Measurements from ENCODE around the gene IYD.

The IYD gene

DNA sequence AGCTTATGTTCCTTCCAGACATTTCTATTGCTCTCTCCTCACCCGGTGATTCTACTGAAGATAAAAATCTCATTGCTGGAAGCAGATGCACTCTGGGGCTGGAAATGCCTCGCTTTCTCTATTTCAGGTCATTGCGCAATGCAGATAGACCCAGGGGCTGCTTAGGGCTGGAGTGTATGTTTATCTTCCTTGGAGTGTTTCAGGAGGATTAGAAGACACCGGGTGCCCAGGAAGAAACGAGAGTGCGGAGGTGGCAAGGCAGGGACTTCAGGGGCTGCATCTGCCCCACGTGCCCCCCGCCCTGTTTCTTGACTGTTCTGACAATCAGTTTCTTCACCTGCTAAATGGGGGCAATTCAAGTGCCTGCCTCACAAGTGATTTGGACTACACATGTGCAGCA lies 45.6 kb upstream of the IYD start:
- peak; percentile 91 for TF ChIP-seq CEBPB (IDR thresholded peaks at IDR 0.05)
- TF ChIP-seq FOXM1 (IDR thresholded peaks at IDR 0.05; ENCODE audit: borderline replicate concordance, low read depth), result no peak

DNA sequence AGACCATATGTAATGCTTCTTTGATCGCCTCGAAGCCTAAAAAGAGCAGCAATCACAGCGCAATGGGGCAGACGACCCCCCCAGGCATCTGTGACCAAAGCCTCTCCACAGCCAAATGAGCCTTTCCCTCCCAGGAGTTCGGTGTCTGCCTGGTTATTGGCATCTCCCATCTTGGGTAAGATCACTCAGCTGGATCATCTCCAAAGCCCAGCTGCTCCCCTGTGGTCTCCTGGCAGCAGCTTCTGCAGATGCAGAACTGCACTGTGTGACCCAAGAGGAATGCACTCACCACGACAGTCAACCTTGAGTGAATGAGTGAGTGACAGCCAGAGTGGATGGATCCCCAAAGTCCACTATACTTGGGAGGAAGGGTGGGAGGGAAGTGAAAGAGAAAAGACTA lies 44.8 kb upstream of the IYD start:
- peak; percentile 63; the same call in 1 of the 2 replicates for TF ChIP-seq YY1 (IDR thresholded peaks at IDR 0.05; ENCODE audit: low read depth)
- peak; percentile 97 for TF ChIP-seq NFIC (IDR thresholded peaks at IDR 0.05)
- TF ChIP-seq, protein P1, sequence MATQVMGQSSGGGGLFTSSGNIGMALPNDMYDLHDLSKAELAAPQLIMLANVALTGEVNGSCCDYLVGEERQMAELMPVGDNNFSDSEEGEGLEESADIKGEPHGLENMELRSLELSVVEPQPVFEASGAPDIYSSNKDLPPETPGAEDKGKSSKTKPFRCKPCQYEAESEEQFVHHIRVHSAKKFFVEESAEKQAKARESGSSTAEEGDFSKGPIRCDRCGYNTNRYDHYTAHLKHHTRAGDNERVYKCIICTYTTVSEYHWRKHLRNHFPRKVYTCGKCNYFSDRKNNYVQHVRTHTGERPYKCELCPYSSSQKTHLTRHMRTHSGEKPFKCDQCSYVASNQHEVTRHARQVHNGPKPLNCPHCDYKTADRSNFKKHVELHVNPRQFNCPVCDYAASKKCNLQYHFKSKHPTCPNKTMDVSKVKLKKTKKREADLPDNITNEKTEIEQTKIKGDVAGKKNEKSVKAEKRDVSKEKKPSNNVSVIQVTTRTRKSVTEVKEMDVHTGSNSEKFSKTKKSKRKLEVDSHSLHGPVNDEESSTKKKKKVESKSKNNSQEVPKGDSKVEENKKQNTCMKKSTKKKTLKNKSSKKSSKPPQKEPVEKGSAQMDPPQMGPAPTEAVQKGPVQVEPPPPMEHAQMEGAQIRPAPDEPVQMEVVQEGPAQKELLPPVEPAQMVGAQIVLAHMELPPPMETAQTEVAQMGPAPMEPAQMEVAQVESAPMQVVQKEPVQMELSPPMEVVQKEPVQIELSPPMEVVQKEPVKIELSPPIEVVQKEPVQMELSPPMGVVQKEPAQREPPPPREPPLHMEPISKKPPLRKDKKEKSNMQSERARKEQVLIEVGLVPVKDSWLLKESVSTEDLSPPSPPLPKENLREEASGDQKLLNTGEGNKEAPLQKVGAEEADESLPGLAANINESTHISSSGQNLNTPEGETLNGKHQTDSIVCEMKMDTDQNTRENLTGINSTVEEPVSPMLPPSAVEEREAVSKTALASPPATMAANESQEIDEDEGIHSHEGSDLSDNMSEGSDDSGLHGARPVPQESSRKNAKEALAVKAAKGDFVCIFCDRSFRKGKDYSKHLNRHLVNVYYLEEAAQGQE (IDR thresholded peaks at IDR 0.05; ENCODE audit: low read depth), result no peak
- no peak for TF ChIP-seq CREB1 (IDR thresholded peaks at IDR 0.05; ENCODE audit: low read depth)
- TF ChIP-seq TCF12 (IDR thresholded peaks at IDR 0.05; ENCODE audit: low read depth), result peak; percentile 93
- TF ChIP-seq FOXM1 (IDR thresholded peaks at IDR 0.05; ENCODE audit: borderline replicate concordance, low read depth), result 0 out of 2 replicates have a peak, but pooled peaks have one; percentile 54
- TF ChIP-seq EP300 (IDR thresholded peaks at IDR 0.05; ENCODE audit: borderline replicate concordance), result peak; percentile 92
- peak; percentile 90 for TF ChIP-seq TEAD4 (IDR thresholded peaks at IDR 0.05)
- TF ChIP-seq CEBPB (IDR thresholded peaks at IDR 0.05), result 0 out of 2 replicates have a peak, but pooled peaks have one; percentile 5

DNA sequence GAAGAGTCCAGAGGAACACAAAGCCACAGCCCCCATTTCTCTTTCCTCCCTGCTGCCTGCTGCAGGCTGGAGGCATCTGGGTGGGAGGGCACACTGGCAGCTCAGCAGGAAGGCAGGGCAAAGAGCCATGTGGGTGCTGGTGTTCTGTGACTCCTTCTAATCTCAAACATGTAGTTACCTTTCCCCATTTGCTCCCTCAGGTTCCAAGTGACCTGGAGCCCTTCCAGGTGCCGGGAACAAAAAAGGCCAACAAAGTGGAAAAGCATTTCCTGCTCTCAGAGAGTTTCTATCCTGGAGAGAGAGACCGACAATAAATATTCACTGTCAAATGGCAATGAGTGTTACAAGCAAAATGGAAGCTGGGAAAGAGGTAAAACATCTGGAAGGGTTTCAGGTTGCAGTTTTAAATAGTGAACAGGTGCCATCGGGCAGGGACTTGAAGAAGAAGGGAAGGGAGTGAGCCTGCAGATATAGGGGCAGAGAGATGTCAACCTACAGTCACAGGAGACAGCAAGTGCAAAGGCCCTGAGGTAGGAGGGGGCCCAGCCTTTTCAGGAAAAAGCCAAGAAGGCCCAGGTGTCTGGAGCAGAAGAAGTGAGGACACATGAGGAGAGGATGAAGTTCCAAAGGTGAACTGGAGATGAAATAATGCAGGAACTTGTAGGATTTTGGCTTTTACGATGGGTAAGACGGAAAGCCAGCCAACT lies 43.6 kb upstream of the IYD start:
- peak; percentile 20; the same call in 1 of the 2 replicates for TF ChIP-seq CEBPB (IDR thresholded peaks at IDR 0.05)
- peak; percentile 98 for TF ChIP-seq NFIC (IDR thresholded peaks at IDR 0.05)
- TF ChIP-seq, protein P2, sequence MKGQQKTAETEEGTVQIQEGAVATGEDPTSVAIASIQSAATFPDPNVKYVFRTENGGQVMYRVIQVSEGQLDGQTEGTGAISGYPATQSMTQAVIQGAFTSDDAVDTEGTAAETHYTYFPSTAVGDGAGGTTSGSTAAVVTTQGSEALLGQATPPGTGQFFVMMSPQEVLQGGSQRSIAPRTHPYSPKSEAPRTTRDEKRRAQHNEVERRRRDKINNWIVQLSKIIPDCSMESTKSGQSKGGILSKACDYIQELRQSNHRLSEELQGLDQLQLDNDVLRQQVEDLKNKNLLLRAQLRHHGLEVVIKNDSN (IDR thresholded peaks at IDR 0.05), result no peak
- TF ChIP-seq RAD21 (IDR thresholded peaks at IDR 0.05; ENCODE audit: low read depth), result peak; percentile 31
- TF ChIP-seq ZBTB7A (IDR thresholded peaks at IDR 0.05; ENCODE audit: low read depth), result no peak
- 0 out of 2 replicates have a peak, but pooled peaks have one; percentile 20 for TF ChIP-seq CREB1 (IDR thresholded peaks at IDR 0.05; ENCODE audit: low read depth)
- TF ChIP-seq, protein P3, sequence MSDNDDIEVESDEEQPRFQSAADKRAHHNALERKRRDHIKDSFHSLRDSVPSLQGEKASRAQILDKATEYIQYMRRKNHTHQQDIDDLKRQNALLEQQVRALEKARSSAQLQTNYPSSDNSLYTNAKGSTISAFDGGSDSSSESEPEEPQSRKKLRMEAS (IDR thresholded peaks at IDR 0.05), result peak; percentile 50
- no peak for TF ChIP-seq EGR1 (IDR thresholded peaks at IDR 0.05)
- TF ChIP-seq FOXM1 (IDR thresholded peaks at IDR 0.05; ENCODE audit: borderline replicate concordance, low read depth), result peak; percentile 94
- TF ChIP-seq TCF12 (IDR thresholded peaks at IDR 0.05; ENCODE audit: low read depth), result peak; percentile 98
- peak; percentile 98 for TF ChIP-seq EP300 (IDR thresholded peaks at IDR 0.05; ENCODE audit: borderline replicate concordance)
- peak; percentile 89 for TF ChIP-seq TEAD4 (IDR thresholded peaks at IDR 0.05)
- peak; percentile 72; the same call in 1 of the 2 replicates for TF ChIP-seq YY1 (IDR thresholded peaks at IDR 0.05; ENCODE audit: low read depth)
- TF ChIP-seq TAF1 (IDR thresholded peaks at IDR 0.05; ENCODE audit: low read depth), result no peak
- TF ChIP-seq, protein P1 (IDR thresholded peaks at IDR 0.05; ENCODE audit: low read depth), result no peak

DNA sequence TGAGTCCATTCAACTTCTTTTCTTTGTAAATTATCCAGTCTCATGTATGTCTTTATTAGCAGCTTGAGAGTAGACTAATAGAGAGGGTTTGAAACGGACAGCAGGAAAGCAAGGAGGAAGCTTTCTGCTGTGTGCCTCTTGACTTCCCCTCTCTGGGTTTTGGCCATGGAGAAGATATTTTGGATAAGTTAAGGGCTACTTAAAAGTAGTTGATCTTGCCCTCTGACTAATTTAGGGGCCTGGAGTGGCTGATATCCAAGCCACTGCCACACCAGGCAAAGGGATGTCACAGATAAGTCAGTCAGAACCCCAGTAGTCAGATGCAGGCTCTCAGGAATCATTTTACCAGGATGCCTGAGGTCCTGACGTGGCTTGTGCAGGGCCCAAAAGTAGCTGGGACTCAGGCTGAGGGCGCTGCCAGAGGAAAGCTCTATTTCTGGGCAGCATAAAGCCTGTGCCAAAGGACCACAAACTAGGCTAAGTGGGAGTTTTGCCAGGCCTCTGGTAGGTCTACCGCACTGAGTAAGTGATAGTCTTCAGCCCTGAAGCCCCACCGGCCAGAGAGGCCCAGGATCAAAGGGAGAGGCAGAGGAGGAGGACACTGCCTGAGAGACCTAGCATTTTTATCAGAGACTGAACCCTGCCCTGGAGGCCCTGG lies 41.6 kb upstream of the IYD start:
- TF ChIP-seq, protein P2 (IDR thresholded peaks at IDR 0.05), result no peak
- no peak for TF ChIP-seq CEBPB (IDR thresholded peaks at IDR 0.05)
- TF ChIP-seq TEAD4 (IDR thresholded peaks at IDR 0.05), result no peak
- TF ChIP-seq TAF1 (IDR thresholded peaks at IDR 0.05; ENCODE audit: low read depth), result no peak

DNA sequence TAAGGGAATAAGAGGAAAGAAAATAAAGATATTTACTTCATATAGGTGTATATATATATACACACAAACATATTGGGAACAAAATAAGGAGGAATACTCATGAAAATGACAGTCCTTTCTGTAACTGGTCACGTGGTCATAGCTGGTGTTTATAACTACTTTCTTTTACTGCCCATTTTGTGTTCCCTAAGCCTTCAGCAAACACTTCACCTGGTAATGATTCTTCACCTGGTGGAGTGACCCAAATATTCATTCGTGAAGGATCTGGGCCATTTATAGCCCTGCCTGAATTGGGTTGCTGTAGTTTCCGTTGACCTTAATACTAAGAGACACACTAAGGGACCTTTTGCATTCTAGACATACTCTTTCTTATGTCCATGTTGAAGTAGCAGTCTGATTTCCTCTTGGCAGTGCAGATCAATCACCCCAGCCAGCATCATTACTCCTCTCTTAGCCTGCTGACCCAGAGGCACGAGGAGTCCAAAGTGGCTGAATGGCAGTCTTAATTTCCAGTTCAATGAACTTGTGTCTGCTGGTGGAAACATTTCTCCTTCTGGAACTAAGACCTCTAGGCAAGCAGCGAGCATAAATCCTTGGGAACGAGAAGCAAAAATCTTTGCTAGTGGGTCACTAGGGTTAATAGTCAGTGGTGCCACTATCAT lies 39.9 kb upstream of the IYD start:
- no peak for TF ChIP-seq CREB1 (IDR thresholded peaks at IDR 0.05; ENCODE audit: low read depth)
- TF ChIP-seq ZBTB7A (IDR thresholded peaks at IDR 0.05; ENCODE audit: low read depth), result no peak
- TF ChIP-seq TEAD4 (IDR thresholded peaks at IDR 0.05), result no peak
- TF ChIP-seq TAF1 (IDR thresholded peaks at IDR 0.05; ENCODE audit: low read depth), result no peak
- no peak for TF ChIP-seq EP300 (IDR thresholded peaks at IDR 0.05; ENCODE audit: borderline replicate concordance)
- TF ChIP-seq TCF12 (IDR thresholded peaks at IDR 0.05; ENCODE audit: low read depth), result no peak
- TF ChIP-seq NFIC (IDR thresholded peaks at IDR 0.05), result no peak
- TF ChIP-seq, protein P3 (IDR thresholded peaks at IDR 0.05), result no peak
- TF ChIP-seq, protein P2 (IDR thresholded peaks at IDR 0.05), result no peak
- TF ChIP-seq YY1 (IDR thresholded peaks at IDR 0.05; ENCODE audit: low read depth), result no peak
- TF ChIP-seq FOXM1 (IDR thresholded peaks at IDR 0.05; ENCODE audit: borderline replicate concordance, low read depth), result no peak

Measured in Ishikawa (cell line).